ENCODE results near the gene IL12RB1. TPM values are rescaled to one million over a fixed set of nuclear protein-coding genes. Genes with fewer than 3 reads are reported as not detected.

The IL12RB1 gene
- total and polyA plus RNA-seq, 10 of the 15 experiments (the other 5 are each of a cell fraction or from before 2014, with no cell fraction given): 2.8 to 29.9 (median 17.6) TPM

DNA sequence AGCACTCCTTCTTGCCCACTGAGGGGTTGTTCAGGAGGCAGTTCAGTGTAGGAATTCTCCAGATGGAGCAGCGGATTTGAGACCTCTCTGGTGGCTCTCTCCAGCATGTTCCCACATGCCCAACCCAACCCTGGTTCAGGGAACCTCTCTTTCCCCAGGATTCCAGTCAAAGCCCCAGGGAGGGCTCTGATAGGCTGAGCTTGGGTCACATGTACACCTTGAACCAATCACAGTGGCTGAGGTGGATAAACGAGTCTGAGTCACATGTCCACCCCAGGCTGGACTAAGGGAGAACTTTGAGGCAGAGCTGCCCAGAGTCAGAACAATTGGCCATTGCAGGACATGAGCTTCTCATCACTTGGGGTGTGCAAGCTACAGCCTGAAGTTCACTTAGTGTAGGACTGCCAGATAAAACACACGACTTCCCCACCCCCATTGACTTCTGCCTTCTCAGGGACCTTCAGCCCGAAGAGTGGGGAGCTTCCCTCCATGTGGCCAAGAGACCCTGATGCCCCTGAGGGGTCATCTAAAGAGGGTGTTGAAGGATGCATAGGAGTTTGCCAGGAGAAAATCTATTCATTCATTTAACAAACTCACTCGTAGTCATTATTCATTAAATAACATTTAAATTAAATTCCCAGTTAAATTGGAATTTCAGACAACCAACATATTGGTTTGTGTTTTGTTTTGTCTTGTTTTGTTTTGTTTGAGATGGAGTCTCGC, 6.9 kb upstream of the IL12RB1 start:
- BruUV-seq (replicated peaks): no TSS peak

More for the DNA sequence above, 6.9 kb upstream of the IL12RB1 start:
- H3K9ac ChIP-seq (ENCODE audit: control insufficient read depth, insufficient read depth, low read length): no peak overlapping the region
- ATAC-seq: no peak
- no peak overlapping the region for H3K27ac ChIP-seq (ENCODE audit: control insufficient read depth, insufficient read depth)
- no peak for FAIRE-seq
- H3K9me3 ChIP-seq (replicated peaks; ENCODE audit: control insufficient read depth, insufficient read depth, low read length): no peaks in the 10 kb centered on the region
- DNase-seq (ENCODE audit: low read depth, low spot score): no peak
- no peaks in the 10 kb centered on the region for H3K27me3 ChIP-seq (replicated peaks in 1 of 2; ENCODE audit: control insufficient read depth in 2 of 2, insufficient read depth in 2 of 2, low read length in 1 of 2)
- ChIA-PET RAD21 (ENCODE audit: unreplicated experiment) (interaction anchor here (0.6 to 1.1 kb wide), 2 partner anchors 32 to 101 kb away, joined by 3 read pairs; no protein-coding TSS in a partner anchor), SMC1A (ENCODE audit: uncharacterized antibody, unreplicated experiment) (interaction anchor here (0.9 to 1.4 kb wide), 2 partner anchors 16 to 34 kb away, joined by 3 to 4 read pairs; no protein-coding TSS in a partner anchor), POLR2A (interaction anchor here (0.6 kb wide), 1 partner anchor 234 kb away, joined by 7 read pairs; no protein-coding TSS in a partner anchor), CTCF (interaction anchor here (0.8 to 1.4 kb wide), 2 partner anchors 19 to 20 kb away, joined by 3 to 4 read pairs; no protein-coding TSS in a partner anchor)
- no peaks in the 10 kb centered on the region; a peak in 1 of 4 replicates for H3K36me3 ChIP-seq (ENCODE audit: control insufficient read depth in 2 of 2, insufficient read depth in 2 of 2, low read length in 1 of 2)
- intact Hi-C loops (cut with micrococcal nuclease; ENCODE audit: unreplicated experiment): no loop called here
- no peak overlapping the region for H3K4me3 ChIP-seq
- TF ChIP-seq ZSCAN29 (IDR thresholded peaks at IDR 0.05) (no peak), KLF5 (IDR thresholded peaks at IDR 0.05; ENCODE audit: partially characterized antibody) (no peak), NFYB (IDR thresholded peaks at IDR 0.05; ENCODE audit: insufficient read depth, low read depth, low read length) (peak; percentile 83), USF1 (IDR thresholded peaks at IDR 0.05; ENCODE audit: borderline replicate concordance, extremely low read length, insufficient read depth, low read depth, low read length) (peak; percentile 77), RCOR1 (conservative IDR thresholded peaks at IDR 0.05; ENCODE audit: low read depth, low read length) (no peak), NR2F1 (conservative IDR thresholded peaks at IDR 0.05) (no peak), RAD51 (IDR thresholded peaks at IDR 0.05) (peak; percentile 72)
- TF ChIP-seq, protein P1, sequence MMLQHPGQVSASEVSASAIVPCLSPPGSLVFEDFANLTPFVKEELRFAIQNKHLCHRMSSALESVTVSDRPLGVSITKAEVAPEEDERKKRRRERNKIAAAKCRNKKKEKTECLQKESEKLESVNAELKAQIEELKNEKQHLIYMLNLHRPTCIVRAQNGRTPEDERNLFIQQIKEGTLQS (IDR thresholded peaks at IDR 0.05; ENCODE audit: borderline replicate concordance, extremely low read depth, low read depth, low read length): 0 out of 2 replicates have a peak, but pooled peaks have one; percentile 28
- TF ChIP-seq, protein P2, sequence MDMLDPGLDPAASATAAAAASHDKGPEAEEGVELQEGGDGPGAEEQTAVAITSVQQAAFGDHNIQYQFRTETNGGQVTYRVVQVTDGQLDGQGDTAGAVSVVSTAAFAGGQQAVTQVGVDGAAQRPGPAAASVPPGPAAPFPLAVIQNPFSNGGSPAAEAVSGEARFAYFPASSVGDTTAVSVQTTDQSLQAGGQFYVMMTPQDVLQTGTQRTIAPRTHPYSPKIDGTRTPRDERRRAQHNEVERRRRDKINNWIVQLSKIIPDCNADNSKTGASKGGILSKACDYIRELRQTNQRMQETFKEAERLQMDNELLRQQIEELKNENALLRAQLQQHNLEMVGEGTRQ (IDR thresholded peaks at IDR 0.05; ENCODE audit: borderline replicate concordance, low read depth, low read length): peak; percentile 45; the same call in 1 of the 2 replicates
- TF ChIP-seq, protein P3, sequence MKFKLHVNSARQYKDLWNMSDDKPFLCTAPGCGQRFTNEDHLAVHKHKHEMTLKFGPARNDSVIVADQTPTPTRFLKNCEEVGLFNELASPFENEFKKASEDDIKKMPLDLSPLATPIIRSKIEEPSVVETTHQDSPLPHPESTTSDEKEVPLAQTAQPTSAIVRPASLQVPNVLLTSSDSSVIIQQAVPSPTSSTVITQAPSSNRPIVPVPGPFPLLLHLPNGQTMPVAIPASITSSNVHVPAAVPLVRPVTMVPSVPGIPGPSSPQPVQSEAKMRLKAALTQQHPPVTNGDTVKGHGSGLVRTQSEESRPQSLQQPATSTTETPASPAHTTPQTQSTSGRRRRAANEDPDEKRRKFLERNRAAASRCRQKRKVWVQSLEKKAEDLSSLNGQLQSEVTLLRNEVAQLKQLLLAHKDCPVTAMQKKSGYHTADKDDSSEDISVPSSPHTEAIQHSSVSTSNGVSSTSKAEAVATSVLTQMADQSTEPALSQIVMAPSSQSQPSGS (IDR thresholded peaks at IDR 0.05; ENCODE audit: low read length): no peak
- H3K79me2 ChIP-seq (ENCODE audit: control insufficient read depth, insufficient read depth, low read length): peaks cover 11% of the 10 kb centered on the region
- 86% methylated on average over 6 of the region's 6 CpGs for WGBS (ENCODE audit: insufficient coverage, insufficient replicate concordance, low lambda C conversion rate, missing lambda C conversion rate)
- in situ Hi-C loops (cut with MboI): no loop called here
- H4K20me1 ChIP-seq (ENCODE audit: control insufficient read depth, insufficient read depth): no peaks in the 10 kb centered on the region
- no peak overlapping the region for H2AFZ ChIP-seq (ENCODE audit: control insufficient read depth, low read depth, low read length)
- H3K4me2 ChIP-seq (ENCODE audit: control insufficient read depth, insufficient read depth): no peak overlapping the region
- H3K4me1 ChIP-seq (ENCODE audit: control insufficient read depth, insufficient read depth, low read length): peaks cover 25% of the 10 kb centered on the region

Measured in GM12878 (cell line).